ENCODE results near the gene MNX1. TPM values are rescaled to one million over a fixed set of nuclear protein-coding genes. Genes with fewer than 3 reads are reported as not detected.

Gene MNX1
- total RNA-seq, 1 donor from 2014 or later, result 0.11 TPM

DNA sequence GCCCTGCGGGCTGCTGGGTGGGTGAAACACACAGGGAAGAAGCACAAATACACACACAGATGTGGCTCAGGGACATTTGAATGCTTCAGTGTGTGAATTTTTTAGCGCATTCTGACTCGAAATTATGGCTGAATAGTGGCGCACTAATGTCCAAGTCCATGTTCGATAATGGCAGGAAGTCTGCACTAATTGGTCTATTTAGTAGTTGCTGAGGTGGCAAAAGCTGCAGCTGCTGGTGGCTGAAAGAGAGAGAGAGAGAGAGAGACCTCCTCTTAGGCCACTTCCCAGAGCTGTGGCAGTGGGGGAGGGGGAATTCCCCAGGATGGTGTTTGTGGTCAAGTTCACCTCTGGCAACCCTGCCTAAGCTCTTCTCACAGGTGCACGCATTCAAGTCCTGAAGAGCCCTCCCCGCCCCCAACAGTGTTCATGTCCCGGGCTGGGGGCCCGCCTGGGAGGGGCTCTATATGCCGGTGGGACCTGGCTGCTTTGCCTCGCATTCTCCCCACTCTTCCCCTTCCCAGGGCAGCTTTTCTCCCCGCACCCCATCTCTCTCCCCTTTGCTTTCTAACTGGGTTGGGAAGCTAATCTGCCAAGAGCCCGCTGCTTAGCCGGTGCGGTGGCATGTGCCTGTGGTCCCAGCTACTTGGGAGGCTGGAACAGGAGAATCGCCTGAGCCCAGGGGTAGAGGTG lies 6.0 kb upstream of the MNX1 start:
- DNase-seq (ENCODE audit: low read depth), result peak; percentile 49

DNA sequence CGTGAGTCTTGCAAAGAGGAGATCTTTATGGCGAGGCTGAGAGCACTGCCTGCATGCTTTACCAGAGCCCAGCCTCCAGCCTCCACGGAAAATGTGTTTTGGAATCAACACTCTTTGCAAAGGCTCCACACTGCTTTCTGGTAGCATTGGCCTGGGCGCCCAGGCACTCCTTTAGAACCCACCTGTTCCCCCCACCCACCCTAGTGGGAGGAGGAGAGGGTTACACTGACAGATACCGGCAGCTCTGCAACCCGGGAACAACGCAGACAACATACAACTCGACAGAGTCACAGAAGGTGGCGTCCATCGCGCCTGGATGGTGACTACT lies 5.5 kb upstream of the MNX1 start:
- DNase-seq (ENCODE audit: low read depth), result no peak

- DNase-seq (ENCODE audit: low read depth), result no peak
Measured at GRCh38 chr7:157014635-157015555, 4.4 kb upstream of the MNX1 start.

- no peak for DNase-seq (ENCODE audit: low read depth)
Measured at GRCh38 chr7:157013602-157014549, 3.4 kb upstream of the MNX1 start.

DNA sequence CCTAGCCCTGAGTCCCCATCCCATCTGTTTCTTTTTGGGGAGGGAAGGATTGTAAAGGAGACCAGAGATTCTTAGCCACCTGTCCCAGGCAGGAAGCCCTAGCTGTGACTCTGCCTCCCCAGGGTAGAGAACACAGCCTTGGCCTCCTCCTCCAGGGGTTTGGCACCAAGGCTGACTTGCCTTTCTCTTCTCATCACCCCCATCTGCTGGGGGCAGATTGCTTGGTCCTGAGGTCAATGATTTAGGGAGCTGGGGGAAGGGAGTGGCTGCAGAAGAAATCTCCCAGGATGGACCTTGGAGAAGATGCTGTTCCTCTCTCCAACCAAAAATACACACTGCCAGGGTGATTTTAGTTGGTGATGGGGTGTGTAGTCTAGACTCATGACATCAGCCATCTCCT lies 2.6 kb upstream of the MNX1 start:
- no peak for DNase-seq (ENCODE audit: low read depth)

DNA sequence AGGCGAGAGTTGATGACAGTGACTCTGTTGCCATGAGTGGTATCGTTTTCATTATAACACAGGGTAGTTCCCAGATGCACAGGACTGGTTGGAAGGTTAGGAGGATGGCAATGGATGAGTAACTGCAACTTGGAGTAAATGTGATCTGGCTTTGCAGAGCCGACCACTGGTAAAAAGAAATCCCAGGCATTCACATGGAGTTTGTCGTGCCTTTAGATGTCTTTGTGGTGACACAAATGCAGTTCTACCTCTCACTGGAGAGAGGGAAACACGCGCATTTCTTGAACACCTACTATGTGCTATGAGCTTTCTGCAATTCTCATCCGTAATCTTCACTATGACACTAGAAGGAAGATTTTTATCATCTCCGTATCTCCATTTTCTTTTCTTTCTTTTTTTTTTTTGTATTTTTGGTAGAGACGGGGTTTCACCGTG lies 1.7 kb upstream of the MNX1 start:
- no peak for DNase-seq (ENCODE audit: low read depth)

- DNase-seq (ENCODE audit: low read depth), result no peak
Measured at GRCh38 chr7:157011333-157012112, 1.1 kb upstream of the MNX1 start.

DNA sequence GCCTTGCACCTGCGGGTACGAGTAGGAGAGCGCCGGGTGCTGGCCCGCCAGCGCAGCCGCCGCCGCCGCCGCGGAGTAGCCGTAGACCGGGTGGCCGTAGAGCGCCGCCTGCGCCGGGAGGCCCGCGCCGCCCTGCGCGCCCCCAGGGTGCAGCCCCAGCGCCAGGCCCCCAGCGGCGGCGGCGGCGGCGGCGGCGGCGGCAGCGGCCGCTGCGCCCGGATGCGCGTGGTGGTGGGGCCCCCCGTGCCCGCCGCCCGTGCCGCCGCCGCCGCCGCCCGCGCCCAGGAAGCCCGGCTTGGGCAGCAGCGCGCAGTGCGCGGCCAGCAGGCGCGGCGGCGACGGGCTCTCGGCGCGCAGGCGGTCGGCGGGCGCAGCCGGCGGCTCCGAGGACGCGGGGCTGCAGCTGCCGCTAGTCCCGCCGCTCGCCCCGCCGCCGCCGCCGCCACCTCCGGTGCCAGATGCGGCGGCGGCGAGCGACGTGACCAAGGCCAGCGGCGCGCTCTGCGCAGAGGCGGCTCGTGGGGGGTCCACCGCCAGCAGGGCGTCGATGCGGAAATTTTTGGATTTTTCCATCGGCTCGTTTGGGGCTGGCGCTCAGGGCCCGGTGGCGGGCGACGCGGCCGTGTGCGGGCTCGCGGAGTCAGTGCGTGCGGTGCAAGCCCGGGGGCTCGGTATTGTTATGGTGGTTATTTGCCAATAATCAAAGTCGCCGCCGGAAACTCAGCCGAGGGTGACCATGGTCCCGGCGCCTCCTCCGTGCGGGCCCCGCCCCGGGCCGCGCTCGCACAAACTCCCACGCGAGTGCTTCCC lies 480 bp downstream of the MNX1 start:
- no peak for DNase-seq (ENCODE audit: low read depth)

GRCh38 chr7:157009170-157009777 lies 1.2 kb downstream of the MNX1 start:
- no peak for DNase-seq (ENCODE audit: low read depth)

- no peak for DNase-seq (ENCODE audit: low read depth)
Measured at GRCh38 chr7:157008206-157009169, 2.0 kb downstream of the MNX1 start.

DNA sequence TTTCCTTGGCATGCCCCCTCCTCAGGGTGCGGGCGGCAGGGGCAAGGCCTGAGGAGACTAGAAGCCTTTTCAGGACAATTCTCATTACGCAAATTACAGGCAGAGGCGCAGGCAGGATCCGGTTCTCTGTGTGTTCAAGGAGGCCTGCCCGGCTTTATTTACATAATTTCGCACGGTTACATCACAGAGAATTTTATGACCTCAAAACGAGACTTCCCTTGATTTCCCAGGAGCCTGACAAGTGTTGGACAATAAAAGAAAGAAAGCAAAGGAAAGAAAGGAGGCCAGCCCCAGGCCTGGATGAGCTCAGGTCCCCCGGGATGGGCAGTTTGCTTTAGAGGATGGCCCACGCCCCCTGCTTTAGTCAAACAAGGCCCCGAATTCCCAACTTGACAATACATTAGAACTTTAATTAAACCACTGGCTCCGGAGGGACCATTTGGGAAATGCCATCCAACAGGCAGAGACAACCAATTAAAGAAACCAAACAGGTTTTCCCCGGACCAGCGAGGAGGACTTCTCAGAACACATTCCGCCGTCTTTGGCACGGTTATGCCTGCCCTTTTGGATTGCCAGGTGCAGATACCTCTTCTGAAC lies 2.9 kb downstream of the MNX1 start:
- DNase-seq (ENCODE audit: low read depth), result no peak

DNA sequence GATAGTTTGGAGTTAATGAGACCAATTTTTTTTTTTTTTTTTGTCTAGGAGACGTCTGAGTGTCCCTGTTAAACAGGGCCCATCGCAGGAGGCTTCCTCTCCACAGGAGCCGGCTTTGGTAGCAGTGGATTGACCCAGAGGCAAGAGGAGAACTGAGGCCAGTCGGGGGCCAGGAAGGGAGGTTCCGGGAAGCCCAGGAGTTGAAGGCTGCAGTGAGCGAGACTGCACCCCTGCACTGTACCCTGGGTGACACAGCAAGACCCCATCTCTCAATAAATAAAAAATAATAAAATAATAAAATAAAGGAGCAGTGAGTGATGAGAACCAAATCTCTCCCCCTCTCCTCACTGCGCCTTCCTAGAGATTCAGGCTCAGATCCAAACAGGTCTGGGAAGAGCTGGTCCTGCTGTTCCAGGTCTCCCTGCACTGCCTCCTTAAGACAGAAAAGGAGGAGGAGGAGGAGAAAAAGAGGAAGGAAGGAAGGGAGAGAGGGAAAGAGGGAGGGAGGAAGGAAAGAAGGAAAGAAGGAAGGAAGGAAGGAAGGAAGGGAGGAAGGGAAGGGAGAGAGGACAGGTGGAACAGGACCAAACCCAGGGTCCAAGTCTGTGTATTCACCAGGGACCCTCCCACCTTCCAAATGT lies 3.5 kb downstream of the MNX1 start:
- no peak for DNase-seq (ENCODE audit: low read depth)

GRCh38 chr7:157006205-157006747 lies 4.2 kb downstream of the MNX1 start:
- DNase-seq (ENCODE audit: low read depth), result no peak

DNA sequence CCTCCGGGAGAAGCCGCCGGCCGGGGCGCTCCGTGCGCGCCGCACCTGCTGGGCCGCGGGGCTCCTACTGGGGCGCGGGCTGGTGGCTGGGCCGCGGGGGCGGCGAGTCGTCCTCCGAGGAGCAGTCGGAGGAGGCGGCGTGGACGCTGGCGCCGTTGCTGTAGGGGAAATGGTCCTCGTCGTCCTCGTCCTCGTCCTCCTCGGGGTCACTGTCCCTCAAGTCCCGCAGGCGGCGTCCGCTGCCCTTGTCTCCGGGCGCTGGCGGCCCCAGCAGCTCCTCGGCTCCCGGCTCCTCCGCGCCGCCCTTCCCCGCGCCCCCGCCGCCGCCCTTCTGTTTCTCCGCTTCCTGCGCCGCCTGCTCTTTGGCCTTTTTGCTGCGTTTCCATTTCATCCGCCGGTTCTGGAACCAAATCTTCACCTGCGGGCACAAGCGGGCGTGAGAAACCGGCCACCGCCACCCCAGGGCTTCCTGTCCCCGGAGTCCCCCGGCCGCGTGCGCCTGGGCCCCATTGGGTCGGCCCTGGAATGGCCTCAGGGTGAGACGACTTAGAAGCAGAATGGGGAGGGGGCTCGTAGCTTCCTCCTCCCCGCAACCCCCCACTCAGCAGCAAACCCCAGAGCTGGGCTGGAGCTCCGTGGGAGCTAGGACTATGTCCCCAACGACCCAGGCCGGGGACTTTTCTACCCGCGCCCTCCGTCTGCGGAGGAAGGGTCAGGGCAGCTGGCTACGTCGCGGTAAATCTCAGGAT lies 4.8 kb downstream of the MNX1 start:
- no peak for DNase-seq (ENCODE audit: low read depth)

- DNase-seq (ENCODE audit: low read depth), result no peak
Measured at GRCh38 chr7:157004521-157005455, 5.7 kb downstream of the MNX1 start.
